Suppressor macrophage treated with lipopolysaccharide for 1 hour (primary cell): Measurements from ENCODE around the gene GGPS1.
A peak's percentile ranks its signal among the peaks of the same experiment; 100 is the strongest.
"Not testable (repeated sequence)": the region's sequence is repeated elsewhere in the genome, so short reads cannot be mapped to it uniquely, and the experiment has no call there.

Experiments
- DNase-seq, 3 donors: peaks; one replicate each; pipeline ENCODE4 v3.0.0-alpha.2; 2020 to 2022

The GGPS1 gene

GRCh38 chr1:235328271-235329138 is at the start of gene GGPS1:
GGPS1 (plus strand) TSS chr1:235328570; CDS start chr1:235335265, 6,695 bp downstream.
- peak; percentile 99 to 100 (median 100) for DNase-seq

- DNase-seq = no peak
Measured at GRCh38 chr1:235278915-235279292, 49.5 kb upstream of the GGPS1 start.

GRCh38 chr1:235279694-235280093 is 48.7 kb upstream of the GGPS1 start:
- no peak for DNase-seq

- DNase-seq = no peak
Measured at GRCh38 chr1:235280467-235280866, 47.9 kb upstream of the GGPS1 start.

- DNase-seq = not testable (repeated sequence)
Measured at GRCh38 chr1:235283636-235284035, 44.7 kb upstream of the GGPS1 start.

GRCh38 chr1:235284231-235284769 is 44.1 kb upstream of the GGPS1 start:
- no peak for DNase-seq

GRCh38 chr1:235286667-235287066 is 41.7 kb upstream of the GGPS1 start:
- DNase-seq = no peak

- DNase-seq = no peak
Measured at GRCh38 chr1:235287208-235287882, 41.0 kb upstream of the GGPS1 start.

GRCh38 chr1:235289859-235290739 is 38.3 kb upstream of the GGPS1 start:
- DNase-seq = no peak

GRCh38 chr1:235290740-235291502 is 37.4 kb upstream of the GGPS1 start:
- no peak for DNase-seq

- DNase-seq = peak in 2 of 3 donors; percentile 37
Measured at GRCh38 chr1:235291599-235292091, 36.7 kb upstream of the GGPS1 start.

- no peak for DNase-seq
Measured at GRCh38 chr1:235292790-235293189, 35.6 kb upstream of the GGPS1 start.

GRCh38 chr1:235293322-235293942 is 34.9 kb upstream of the GGPS1 start:
- no peak for DNase-seq

GRCh38 chr1:235295902-235296350 is 32.4 kb upstream of the GGPS1 start:
- DNase-seq = no peak

GRCh38 chr1:235296729-235297128 is 31.6 kb upstream of the GGPS1 start:
- DNase-seq = no peak

- DNase-seq = no peak
Measured at GRCh38 chr1:235297579-235297978, 30.8 kb upstream of the GGPS1 start.

GRCh38 chr1:235298758-235299157 is 29.6 kb upstream of the GGPS1 start:
- DNase-seq = no peak

GRCh38 chr1:235299169-235299858 is 29.1 kb upstream of the GGPS1 start:
- no peak for DNase-seq

- no peak for DNase-seq
Measured at GRCh38 chr1:235302143-235302542, 26.2 kb upstream of the GGPS1 start.
